Measurements from ENCODE around the gene CRYM.
"Not testable (repeated sequence)": the region's sequence is repeated elsewhere in the genome, so short reads cannot be mapped to it uniquely, and the experiment has no call there.

Gene CRYM

GRCh38 chr16:21256636-21257035 is 21.5 kb downstream of the CRYM start:
- H3K27ac ChIP-seq (ENCODE audit: low read depth, low read length), result no peak overlapping the region
- H3K9ac ChIP-seq (ENCODE audit: low read length), result no peak overlapping the region
- no peaks in the 10 kb centered on the region for H3K9me3 ChIP-seq (ENCODE audit: insufficient read depth, low read length)
- H4K20me1 ChIP-seq (ENCODE audit: low read depth, low read length), result no peaks in the 10 kb centered on the region
- H3K79me2 ChIP-seq (ENCODE audit: insufficient read depth, low read length), result no peaks in the 10 kb centered on the region
- H3F3A ChIP-seq (ENCODE audit: insufficient read depth), result no peaks in the 10 kb centered on the region
- no peaks in the 10 kb centered on the region for H3K27me3 ChIP-seq (ENCODE audit: low read length)
- no peak overlapping the region for H2AFZ ChIP-seq (ENCODE audit: low read depth, low read length, severe bottlenecking)
- H3K4me3 ChIP-seq (ENCODE audit: insufficient read depth, low read length, poor library complexity, severe bottlenecking), result no peak overlapping the region
- no peaks in the 10 kb centered on the region for H3K36me3 ChIP-seq (ENCODE audit: low read length)
- TF ChIP-seq, protein P1, sequence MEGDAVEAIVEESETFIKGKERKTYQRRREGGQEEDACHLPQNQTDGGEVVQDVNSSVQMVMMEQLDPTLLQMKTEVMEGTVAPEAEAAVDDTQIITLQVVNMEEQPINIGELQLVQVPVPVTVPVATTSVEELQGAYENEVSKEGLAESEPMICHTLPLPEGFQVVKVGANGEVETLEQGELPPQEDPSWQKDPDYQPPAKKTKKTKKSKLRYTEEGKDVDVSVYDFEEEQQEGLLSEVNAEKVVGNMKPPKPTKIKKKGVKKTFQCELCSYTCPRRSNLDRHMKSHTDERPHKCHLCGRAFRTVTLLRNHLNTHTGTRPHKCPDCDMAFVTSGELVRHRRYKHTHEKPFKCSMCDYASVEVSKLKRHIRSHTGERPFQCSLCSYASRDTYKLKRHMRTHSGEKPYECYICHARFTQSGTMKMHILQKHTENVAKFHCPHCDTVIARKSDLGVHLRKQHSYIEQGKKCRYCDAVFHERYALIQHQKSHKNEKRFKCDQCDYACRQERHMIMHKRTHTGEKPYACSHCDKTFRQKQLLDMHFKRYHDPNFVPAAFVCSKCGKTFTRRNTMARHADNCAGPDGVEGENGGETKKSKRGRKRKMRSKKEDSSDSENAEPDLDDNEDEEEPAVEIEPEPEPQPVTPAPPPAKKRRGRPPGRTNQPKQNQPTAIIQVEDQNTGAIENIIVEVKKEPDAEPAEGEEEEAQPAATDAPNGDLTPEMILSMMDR (IDR thresholded peaks at IDR 0.05; ENCODE audit: insufficient read depth, low read length, poor library complexity, severe bottlenecking), result no peak
- H3K9me2 ChIP-seq (replicated peaks; ENCODE audit: insufficient read depth, low read length), result no peaks in the 10 kb centered on the region
- H3K4me2 ChIP-seq (ENCODE audit: low read depth, low read length, poor library complexity, severe bottlenecking), result no peak overlapping the region

DNA sequence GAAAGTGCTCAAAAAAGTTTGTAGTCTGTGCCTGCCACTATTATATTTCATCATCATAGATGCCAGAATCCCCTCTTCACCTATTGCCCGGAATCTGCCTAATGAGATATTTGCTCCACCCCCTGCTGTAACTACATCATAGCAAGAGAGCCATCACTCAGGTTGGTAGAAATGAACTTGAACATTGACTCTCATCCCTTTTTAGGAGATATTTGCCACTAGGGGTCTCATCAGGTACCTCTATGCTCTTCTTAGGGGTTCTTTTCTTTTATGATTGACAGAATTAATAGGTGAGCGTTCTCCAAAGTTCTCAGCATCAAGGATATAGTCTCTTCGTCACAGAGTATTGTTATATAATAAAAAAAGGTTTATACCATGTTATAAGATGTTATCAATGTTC is 24.6 kb downstream of the CRYM start:
- H3K9me3 ChIP-seq (ENCODE audit: insufficient read depth, low read length), result no peaks in the 10 kb centered on the region
- H3K36me3 ChIP-seq (ENCODE audit: low read length), result no peaks in the 10 kb centered on the region
- no peak overlapping the region for H2AFZ ChIP-seq (ENCODE audit: low read depth, low read length, severe bottlenecking)
- H3K27me3 ChIP-seq (ENCODE audit: low read length), result no peaks in the 10 kb centered on the region
- no peaks in the 10 kb centered on the region for H3K9me2 ChIP-seq (replicated peaks; ENCODE audit: insufficient read depth, low read length)
- no peak overlapping the region for H3K4me2 ChIP-seq (ENCODE audit: low read depth, low read length, poor library complexity, severe bottlenecking)
- H4K20me1 ChIP-seq (ENCODE audit: low read depth, low read length), result no peaks in the 10 kb centered on the region
- no peaks in the 10 kb centered on the region for H3K79me2 ChIP-seq (ENCODE audit: insufficient read depth, low read length)
- no peak overlapping the region for H3K9ac ChIP-seq (ENCODE audit: low read length)
- H3F3A ChIP-seq (ENCODE audit: insufficient read depth), result no peaks in the 10 kb centered on the region
- no peak for TF ChIP-seq EZH2phosphoT487 (conservative IDR thresholded peaks at IDR 0.05; ENCODE audit: low read length)
- TF ChIP-seq, protein P1 (IDR thresholded peaks at IDR 0.05; ENCODE audit: insufficient read depth, low read length, poor library complexity, severe bottlenecking), result no peak
- no peak overlapping the region for H3K4me3 ChIP-seq (ENCODE audit: insufficient read depth, low read length, poor library complexity, severe bottlenecking)
- H3K27ac ChIP-seq (ENCODE audit: low read depth, low read length), result no peak overlapping the region

GRCh38 chr16:21250072-21250923 is 27.8 kb downstream of the CRYM start:
- Histone ChIP-seq H3K9me3 (ENCODE audit: insufficient read depth, low read length) (no peaks in the 10 kb centered on the region), H4K20me1 (ENCODE audit: low read depth, low read length) (no peaks in the 10 kb centered on the region), H3K9me2 (replicated peaks; ENCODE audit: insufficient read depth, low read length) (no peaks in the 10 kb centered on the region), H3K27ac (ENCODE audit: low read depth, low read length) (no peak overlapping the region), H3K4me2 (ENCODE audit: low read depth, low read length, poor library complexity, severe bottlenecking) (no peak overlapping the region), H2AFZ (ENCODE audit: low read depth, low read length, severe bottlenecking) (no peak overlapping the region), H3K9ac (ENCODE audit: low read length) (no peak overlapping the region), H3K27me3 (ENCODE audit: low read length) (no peaks in the 10 kb centered on the region), H3K79me2 (ENCODE audit: insufficient read depth, low read length) (no peaks in the 10 kb centered on the region), H3K36me3 (ENCODE audit: low read length) (no peaks in the 10 kb centered on the region), H3K4me3 (ENCODE audit: insufficient read depth, low read length, poor library complexity, severe bottlenecking) (no peak overlapping the region), H3F3A (ENCODE audit: insufficient read depth) (no peaks in the 10 kb centered on the region)
- TF ChIP-seq, protein P1 (IDR thresholded peaks at IDR 0.05; ENCODE audit: insufficient read depth, low read length, poor library complexity, severe bottlenecking), result no peak
- no peak for TF ChIP-seq EZH2phosphoT487 (conservative IDR thresholded peaks at IDR 0.05; ENCODE audit: low read length)

GRCh38 chr16:21248179-21248578 is 29.9 kb downstream of the CRYM start:
- not testable (repeated sequence) for H4K20me1 ChIP-seq (ENCODE audit: low read depth, low read length); H3K9ac ChIP-seq (ENCODE audit: low read length); H3K4me3 ChIP-seq (ENCODE audit: insufficient read depth, low read length, poor library complexity, severe bottlenecking); H3K27me3 ChIP-seq (ENCODE audit: low read length); H3K79me2 ChIP-seq (ENCODE audit: insufficient read depth, low read length); H3K9me2 ChIP-seq (replicated peaks; ENCODE audit: insufficient read depth, low read length); H3K27ac ChIP-seq (ENCODE audit: low read depth, low read length); H3K4me2 ChIP-seq (ENCODE audit: low read depth, low read length, poor library complexity, severe bottlenecking); H3K36me3 ChIP-seq (ENCODE audit: low read length); H2AFZ ChIP-seq (ENCODE audit: low read depth, low read length, severe bottlenecking); H3F3A ChIP-seq (ENCODE audit: insufficient read depth); H3K9me3 ChIP-seq (ENCODE audit: insufficient read depth, low read length)
